WERI-Rb-1 (cell line): Measurements from ENCODE around the gene DNAJB14.
A peak's percentile ranks its signal among the peaks of the same experiment; 100 is the strongest.

Experiments
- DNase-seq: peaks from one replicate; pipeline ENCODE4 v3.0.0-alpha.2; 2020
- H3K27ac ChIP-seq: fragments of 250-450 bp; sonication (Bioruptor Pico); 2 replicates; pipeline ENCODE4 v1.5.1; 2020; ENCODE audit warnings: mild to moderate bottlenecking, moderate library complexity
- H3K27me3 ChIP-seq: fragments of 250-450 bp; sonication (Bioruptor Pico); 2 replicates; pipeline ENCODE4 v1.5.1; 2021; ENCODE audit warnings: mild to moderate bottlenecking, low read depth, moderate library complexity; ENCODE audit not compliant: insufficient read depth, severe bottlenecking
- H3K36me3 ChIP-seq: fragments of 250-450 bp; sonication (Bioruptor Pico); 2 replicates; pipeline ENCODE4 v1.5.1; 2020; ENCODE audit warnings: mild to moderate bottlenecking, moderate library complexity
- H3K4me3 ChIP-seq: 2 replicates; pipeline ENCODE4 v1.5.1; 2011; ENCODE audit warnings: low read depth, mild to moderate bottlenecking, control low read depth, low read length
- H3K9me3 ChIP-seq: fragments of 250-450 bp; sonication (Bioruptor Pico); 2 replicates; pipeline ENCODE4 v1.5.1; 2021; ENCODE audit warnings: mild to moderate bottlenecking, moderate library complexity; ENCODE audit not compliant: severe bottlenecking
- CTCF ChIP-seq: IDR thresholded peaks from 2 replicates; pipeline ENCODE4 v1.5.1; 2011; ENCODE audit warnings: low read depth, mild to moderate bottlenecking, control low read depth, inconsistent platforms, low read length

Gene DNAJB14

GRCh38 chr4:99949034-99949998 is 2.9 kb upstream of the DNAJB14 start:
- Histone ChIP-seq H3K27ac (peak overlapping the region; percentile 100), H3K9me3 (no peaks in the 10 kb centered on the region), H3K36me3 (peaks cover 37% of the 10 kb centered on the region), H3K27me3 (no peaks in the 10 kb centered on the region), H3K4me3 (peak overlapping the region; percentile 97)
- peak; percentile 98 for DNase-seq
- TF ChIP-seq CTCF, result peak; percentile 94

- Histone ChIP-seq H3K9me3 (no peaks in the 10 kb centered on the region), H3K4me3 (no peak overlapping the region), H3K27ac (peak overlapping the region; percentile 81), H3K27me3 (no peaks in the 10 kb centered on the region), H3K36me3 (peaks cover 48% of the 10 kb centered on the region)
- no peak for TF ChIP-seq CTCF
- no peak for DNase-seq
These were observed 1.2 kb upstream of the DNAJB14 start for GRCh38 chr4:99947608-99948007.

GRCh38 chr4:99947190-99947578 is 766 bp upstream of the DNAJB14 start:
- Histone ChIP-seq H3K27ac (peak overlapping the region; percentile 81), H3K36me3 (peaks cover 48% of the 10 kb centered on the region), H3K27me3 (no peaks in the 10 kb centered on the region), H3K4me3 (peak overlapping the region; percentile 80), H3K9me3 (no peaks in the 10 kb centered on the region)
- DNase-seq, result no peak
- TF ChIP-seq CTCF, result no peak

GRCh38 chr4:99945718-99946355 is 581 bp downstream of the DNAJB14 start:
- peak overlapping the region; percentile 81 for H3K27ac ChIP-seq
- no peaks in the 10 kb centered on the region for H3K27me3 ChIP-seq
- peaks cover 48% of the 10 kb centered on the region for H3K36me3 ChIP-seq
- no peaks in the 10 kb centered on the region for H3K9me3 ChIP-seq
- TF ChIP-seq CTCF, result peak; percentile 23; the same call in 1 of the 2 replicates
- peak overlapping the region; percentile 80 for H3K4me3 ChIP-seq
- DNase-seq, result no peak

GRCh38 chr4:99943904-99944437 is 2.4 kb downstream of the DNAJB14 start:
- H3K27ac ChIP-seq, result no peak overlapping the region
- H3K9me3 ChIP-seq, result no peaks in the 10 kb centered on the region
- H3K4me3 ChIP-seq, result no peak overlapping the region
- no peak for TF ChIP-seq CTCF
- no peak for DNase-seq
- peaks cover 46% of the 10 kb centered on the region for H3K36me3 ChIP-seq
- no peaks in the 10 kb centered on the region for H3K27me3 ChIP-seq
